Trophoblast cell (in vitro differentiated cells and primary cell): Measurements from ENCODE around the gene GDI1.

Experiments used
- DNase-seq, 2 donors: peaks; one replicate each; pipeline ENCODE4 v3.0.0-alpha.2; 2016
- H2AFZ ChIP-seq: 2 replicates; pipeline ENCODE4 v1.6.1; 2013; ENCODE audit warnings: low read length, moderate library complexity, mild to moderate bottlenecking; ENCODE audit not compliant: insufficient read depth, poor library complexity
- H2AK5ac ChIP-seq: 2 replicates; pipeline ENCODE4 v1.6.1; 2013; ENCODE audit warnings: mild to moderate bottlenecking, low read length
- H2BK120ac ChIP-seq: 2 replicates; pipeline ENCODE4 v1.6.1; 2013; ENCODE audit warnings: low read length, mild to moderate bottlenecking, moderate library complexity; ENCODE audit not compliant: insufficient read depth, poor library complexity
- H2BK12ac ChIP-seq: 2 replicates; pipeline ENCODE4 v1.6.1; 2013; ENCODE audit warnings: mild to moderate bottlenecking, low read length, moderate library complexity
- H2BK5ac ChIP-seq: 2 replicates; pipeline ENCODE4 v1.6.1; 2013; ENCODE audit warnings: low read length, low read depth, moderate library complexity, mild to moderate bottlenecking; ENCODE audit not compliant: poor library complexity
- H3K14ac ChIP-seq: 2 replicates; pipeline ENCODE4 v1.6.1; 2013; ENCODE audit warnings: mild to moderate bottlenecking, low read length
- H3K18ac ChIP-seq: 2 replicates; pipeline ENCODE4 v1.6.1; 2013; ENCODE audit warnings: mild to moderate bottlenecking, low read length
- H3K23ac ChIP-seq: 2 replicates; pipeline ENCODE4 v1.6.1; 2013; ENCODE audit warnings: low read length
- H3K27ac ChIP-seq: 2 replicates; pipeline ENCODE4 v1.5.1; 2013; ENCODE audit warnings: low read depth, mild to moderate bottlenecking, inconsistent platforms, low read length, moderate library complexity
- H3K27me3 ChIP-seq: 2 replicates; pipeline ENCODE4 v1.6.1; 2013; ENCODE audit warnings: inconsistent platforms, mild to moderate bottlenecking, low read length, moderate library complexity; ENCODE audit not compliant: insufficient read depth
- H3K36me3 ChIP-seq, 2 experiments: 1 replicate in 1 of 2; 2 replicates in 1 of 2; pipeline ENCODE4 v1.6.1; 2013; ENCODE audit warnings: low read length in 2 of 2, mild to moderate bottlenecking in 2 of 2, moderate library complexity in 1 of 2; ENCODE audit not compliant: insufficient read depth in 2 of 2, control insufficient read depth in 1 of 2
- H3K4ac ChIP-seq: 2 replicates; pipeline ENCODE4 v1.6.1; 2013; ENCODE audit warnings: low read depth, mild to moderate bottlenecking, low read length, moderate library complexity
- H3K4me1 ChIP-seq, 2 experiments: 1 replicate in 1 of 2; 2 replicates in 1 of 2; pipeline ENCODE4 v1.6.1; 2013; ENCODE audit warnings: low read length in 2 of 2, mild to moderate bottlenecking in 2 of 2, moderate library complexity in 1 of 2; ENCODE audit not compliant: insufficient read depth in 2 of 2, control insufficient read depth in 1 of 2
- H3K4me2 ChIP-seq: 2 replicates; pipeline ENCODE4 v1.6.1; 2013; ENCODE audit warnings: inconsistent platforms, mild to moderate bottlenecking, low read length, moderate library complexity
- H3K4me3 ChIP-seq: 2 replicates; pipeline ENCODE4 v1.5.1; 2013; ENCODE audit warnings: mild to moderate bottlenecking, low read depth, low read length, inconsistent platforms
- H3K79me1 ChIP-seq: one replicate; pipeline ENCODE4 v1.6.1; 2013; ENCODE audit warnings: low read length
- H3K79me2 ChIP-seq: 2 replicates; pipeline ENCODE4 v1.6.1; 2013; ENCODE audit warnings: low read length, mild to moderate bottlenecking; ENCODE audit not compliant: control insufficient read depth, insufficient read depth, poor library complexity
- H3K9ac ChIP-seq: 2 replicates; pipeline ENCODE4 v1.6.1; 2013; ENCODE audit warnings: mild to moderate bottlenecking, low read length
- H3K9me3 ChIP-seq: 2 replicates; pipeline ENCODE4 v1.6.1; 2013; ENCODE audit warnings: low read depth, mild to moderate bottlenecking, control low read depth, inconsistent platforms, low read length; ENCODE audit not compliant: insufficient read depth
- H4K12ac ChIP-seq: 2 replicates; pipeline ENCODE4 v1.6.1; 2013; ENCODE audit warnings: low read depth, mild to moderate bottlenecking, low read length, moderate library complexity
- H4K8ac ChIP-seq: 2 replicates; pipeline ENCODE4 v1.6.1; 2013; ENCODE audit warnings: low read depth, mild to moderate bottlenecking, low read length, moderate library complexity
- H4K91ac ChIP-seq: one replicate; pipeline ENCODE4 v1.6.1; 2013; ENCODE audit warnings: low read depth, mild to moderate bottlenecking, low read length, moderate library complexity
- WGBS: extraction: QIAGEN DNeasy Blood & Tissue Kit; methylation state at CpG from one replicate; pipeline ENCODE4 v1.1.7; 2013; ENCODE audit warnings: missing lambda C conversion rate; ENCODE audit not compliant: insufficient read length, insufficient coverage; ENCODE audit errors: extremely low coverage; 5-methylcytosine and 5-hydroxymethylcytosine counted together

GDI1 gene

GRCh38 chrX:154466036-154466435 lies 29.1 kb downstream of the GDI1 start:
- H3K14ac ChIP-seq: no peak overlapping the region
- no peaks in the 10 kb centered on the region for H3K79me1 ChIP-seq
- no peaks in the 10 kb centered on the region for H3K79me2 ChIP-seq
- no peak overlapping the region for H2AFZ ChIP-seq
- H3K27ac ChIP-seq: no peak overlapping the region
- no peak overlapping the region for H3K18ac ChIP-seq
- H3K4me1 ChIP-seq: no peaks in the 10 kb centered on the region
- H4K8ac ChIP-seq: no peak overlapping the region
- no peak overlapping the region for H3K4me3 ChIP-seq
- DNase-seq: no peak
- no CpG with 5 or more reads among the region's 32 CpGs for WGBS
- H3K27me3 ChIP-seq: no peaks in the 10 kb centered on the region
- no peak overlapping the region for H3K4ac ChIP-seq
- H3K4me2 ChIP-seq: no peak overlapping the region
- H3K9ac ChIP-seq: no peak overlapping the region
- peaks cover 98% of the 10 kb centered on the region in 2 experiments for H3K36me3 ChIP-seq
- no peak overlapping the region for H4K12ac ChIP-seq
- no peak overlapping the region for H3K23ac ChIP-seq
- no peak overlapping the region for H4K91ac ChIP-seq
- H2BK120ac ChIP-seq: no peak overlapping the region
- H2BK5ac ChIP-seq: no peak overlapping the region
- H2BK12ac ChIP-seq: no peak overlapping the region
- H2AK5ac ChIP-seq: no peak overlapping the region
- H3K9me3 ChIP-seq: no peaks in the 10 kb centered on the region

GRCh38 chrX:154466907-154467306 lies 30.0 kb downstream of the GDI1 start:
- Histone ChIP-seq H2BK12ac (no peak overlapping the region), H3K27ac (no peak overlapping the region), H3K23ac (no peak overlapping the region), H3K27me3 (no peaks in the 10 kb centered on the region), H3K4me1 (no peaks in the 10 kb centered on the region), H2AK5ac (no peak overlapping the region), H3K4ac (no peak overlapping the region), H4K8ac (no peak overlapping the region), H3K79me1 (no peaks in the 10 kb centered on the region), H3K36me3 (peaks cover 98% of the 10 kb centered on the region in 2 experiments), H4K12ac (no peak overlapping the region), H3K14ac (no peak overlapping the region), H2AFZ (no peak overlapping the region), H4K91ac (no peak overlapping the region), H3K79me2 (no peaks in the 10 kb centered on the region), H3K9me3 (no peaks in the 10 kb centered on the region), H3K4me3 (no peak overlapping the region), H2BK120ac (no peak overlapping the region), H3K18ac (no peak overlapping the region), H3K9ac (no peak overlapping the region), H2BK5ac (no peak overlapping the region), H3K4me2 (no peak overlapping the region)
- no peak for DNase-seq
- no CpG with 5 or more reads among the region's 15 CpGs for WGBS

GRCh38 chrX:154467556-154467955 lies 30.6 kb downstream of the GDI1 start:
- H3K4me2 ChIP-seq: no peak overlapping the region
- no peak overlapping the region for H4K12ac ChIP-seq
- no peak overlapping the region for H2BK5ac ChIP-seq
- H3K4me3 ChIP-seq: no peak overlapping the region
- H4K8ac ChIP-seq: no peak overlapping the region
- no peak overlapping the region for H3K14ac ChIP-seq
- no peaks in the 10 kb centered on the region for H3K79me1 ChIP-seq
- DNase-seq: no peak
- H4K91ac ChIP-seq: no peak overlapping the region
- no peaks in the 10 kb centered on the region for H3K27me3 ChIP-seq
- no CpG with 5 or more reads among the region's 21 CpGs for WGBS
- H2BK120ac ChIP-seq: no peak overlapping the region
- H3K9ac ChIP-seq: no peak overlapping the region
- no peak overlapping the region for H3K27ac ChIP-seq
- peaks cover 98% of the 10 kb centered on the region in 2 experiments for H3K36me3 ChIP-seq
- H3K4ac ChIP-seq: no peak overlapping the region
- H3K79me2 ChIP-seq: no peaks in the 10 kb centered on the region
- H3K23ac ChIP-seq: no peak overlapping the region
- no peak overlapping the region for H2AK5ac ChIP-seq
- H2AFZ ChIP-seq: no peak overlapping the region
- no peaks in the 10 kb centered on the region for H3K9me3 ChIP-seq
- no peaks in the 10 kb centered on the region for H3K4me1 ChIP-seq
- no peak overlapping the region for H3K18ac ChIP-seq
- no peak overlapping the region for H2BK12ac ChIP-seq

- Histone ChIP-seq H3K14ac (no peak overlapping the region), H3K23ac (no peak overlapping the region), H3K27me3 (no peaks in the 10 kb centered on the region), H4K8ac (no peak overlapping the region), H4K12ac (no peak overlapping the region), H3K4me1 (no peaks in the 10 kb centered on the region), H3K18ac (no peak overlapping the region), H3K79me1 (no peaks in the 10 kb centered on the region), H2BK12ac (no peak overlapping the region), H3K79me2 (no peaks in the 10 kb centered on the region), H2AK5ac (no peak overlapping the region), H3K4me2 (no peak overlapping the region), H4K91ac (no peak overlapping the region), H2BK5ac (no peak overlapping the region), H3K9ac (no peak overlapping the region), H3K9me3 (no peaks in the 10 kb centered on the region), H3K4ac (no peak overlapping the region), H3K27ac (no peak overlapping the region), H3K4me3 (no peak overlapping the region), H2AFZ (no peak overlapping the region), H2BK120ac (no peak overlapping the region), H3K36me3 (peaks cover 98% of the 10 kb centered on the region in 2 experiments)
- WGBS: no CpG with 5 or more reads among the region's 23 CpGs
- DNase-seq: no peak
Observed at GRCh38 chrX:154468217-154468616, 31.3 kb downstream of the GDI1 start.
